HG02970 (cell line): ENCODE results near the gene SYT1.

Experiments used
- ATAC-seq: cut with Tn5 transposase; IDR thresholded peaks from one replicate; pipeline ENCODE4 v1.9.1; 2021; ENCODE audit warnings: mild to moderate bottlenecking, moderate library complexity, moderate number of reproducible peaks; ENCODE audit not compliant: unreplicated experiment, low FRiP score

SYT1 gene

DNA sequence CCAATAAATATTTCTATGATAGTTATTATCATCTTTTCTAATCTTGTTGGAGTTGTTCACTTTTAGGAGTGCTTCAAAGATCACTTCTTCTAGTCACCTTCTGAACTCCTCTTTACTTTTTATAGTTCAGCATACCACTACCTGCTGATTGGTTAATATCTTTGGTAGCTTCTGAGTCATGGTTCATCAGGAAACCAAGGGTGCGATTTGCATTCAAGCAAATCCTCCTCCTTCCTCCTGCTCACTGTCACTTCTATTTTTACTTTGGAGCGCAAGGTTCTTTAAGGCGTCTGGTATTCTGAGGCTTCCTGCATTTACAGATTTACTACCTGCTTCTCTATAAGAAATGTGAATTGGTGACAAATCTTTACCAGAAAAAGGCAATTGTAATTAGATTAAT is 24.0 kb downstream of the SYT1 start:
- no peak for ATAC-seq

DNA sequence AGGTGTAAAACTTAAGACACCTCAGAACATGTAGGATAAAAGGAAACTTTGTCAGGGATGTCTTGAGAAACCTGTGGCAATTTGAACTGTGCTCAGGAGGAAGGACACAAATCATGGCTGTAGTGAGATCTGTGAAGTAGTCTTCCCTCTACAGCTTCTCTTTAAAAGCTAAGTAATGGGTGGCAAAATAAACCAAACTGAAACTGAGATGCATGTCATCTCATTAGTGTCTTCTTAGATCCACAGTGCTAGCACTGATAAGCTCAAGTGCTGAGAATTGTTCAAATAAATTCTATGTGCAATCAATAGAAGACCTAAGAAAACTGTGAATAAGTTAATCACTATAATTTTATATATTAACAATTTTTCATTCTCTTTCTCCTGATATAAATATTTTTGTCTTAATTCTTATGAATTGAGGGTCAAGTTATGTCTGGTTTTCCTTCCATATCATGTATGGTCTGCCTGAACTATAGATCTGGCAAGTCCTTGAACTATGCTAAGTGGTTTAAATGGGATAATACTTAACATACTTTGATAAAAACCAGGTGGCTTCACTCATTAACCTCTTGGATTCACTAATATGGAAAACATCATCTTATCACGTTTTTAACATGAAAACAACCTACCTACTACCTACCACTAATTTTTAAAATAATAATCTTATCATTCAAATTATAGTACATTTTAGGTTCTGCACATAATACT is 27.2 kb downstream of the SYT1 start:
- no peak for ATAC-seq

DNA sequence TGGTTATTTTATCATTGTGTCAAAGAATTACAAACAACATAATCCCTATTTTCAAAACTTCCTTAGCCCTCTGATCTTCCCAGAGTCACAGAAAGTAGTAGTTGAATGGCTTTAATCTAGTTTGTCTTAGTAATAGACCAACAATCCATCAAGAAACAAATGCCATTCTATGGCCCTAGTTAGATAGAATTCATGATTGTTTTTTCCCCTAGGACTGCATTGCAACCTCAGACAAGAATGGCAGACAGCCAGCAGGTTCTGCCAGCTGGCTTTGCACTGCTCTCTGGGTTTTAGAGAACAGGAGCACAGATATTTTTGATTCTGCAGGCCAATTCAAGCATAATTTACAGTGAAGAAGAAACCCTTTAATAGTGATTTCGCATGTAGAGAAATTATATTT is 33.8 kb downstream of the SYT1 start:
- no peak for ATAC-seq

DNA sequence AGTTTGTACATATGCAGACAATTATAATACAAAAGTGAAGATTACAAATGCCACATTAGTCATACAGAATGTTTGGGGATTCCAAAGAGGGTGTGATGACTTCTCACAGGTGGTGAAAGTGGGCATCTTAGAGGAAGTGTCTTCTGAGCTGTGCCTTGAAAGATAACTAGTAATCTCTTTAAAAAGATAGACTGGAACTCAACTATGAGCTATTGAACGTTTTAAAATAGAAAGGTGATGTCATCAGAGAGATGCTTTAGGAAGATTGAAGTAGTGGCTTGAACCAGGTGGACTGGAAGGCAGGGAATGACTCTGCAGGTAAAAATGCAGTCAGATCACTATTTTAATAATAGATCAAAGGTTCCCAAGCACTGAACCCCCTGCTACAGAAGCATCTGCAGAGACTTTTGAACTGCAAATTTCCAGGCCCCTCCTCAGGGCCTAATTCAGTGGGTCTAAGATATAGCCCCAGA is 50.3 kb downstream of the SYT1 start:
- no peak for ATAC-seq

DNA sequence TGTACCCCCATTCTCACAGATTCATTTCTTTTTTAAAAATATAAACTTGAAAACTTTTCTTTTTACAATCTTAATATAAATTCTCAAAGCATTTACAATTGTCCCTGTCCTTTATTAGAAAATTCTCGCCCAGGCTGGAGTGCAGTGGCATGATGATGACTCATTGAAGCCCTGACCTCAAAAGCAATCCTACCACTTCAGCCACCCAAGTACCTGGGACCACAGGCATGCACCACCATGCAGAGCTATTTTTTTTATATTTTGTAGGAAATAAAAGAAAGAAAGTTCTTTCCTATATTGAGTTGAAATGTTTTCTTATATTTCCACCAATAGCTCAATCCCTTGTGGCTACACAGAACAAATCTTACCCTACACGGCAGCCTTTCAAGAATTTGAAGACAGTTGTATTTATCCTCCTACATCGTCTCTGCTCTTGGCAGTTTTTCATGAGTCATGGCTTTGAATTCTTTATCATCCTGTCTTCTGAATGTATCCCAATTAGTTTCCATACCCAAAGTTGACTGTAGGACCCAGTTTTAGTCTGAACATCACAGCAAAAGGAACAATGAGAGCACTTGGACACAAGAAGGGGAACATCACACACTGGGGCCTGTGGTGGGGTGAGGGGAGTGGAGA is 52.4 kb downstream of the SYT1 start:
- ATAC-seq, result no peak

DNA sequence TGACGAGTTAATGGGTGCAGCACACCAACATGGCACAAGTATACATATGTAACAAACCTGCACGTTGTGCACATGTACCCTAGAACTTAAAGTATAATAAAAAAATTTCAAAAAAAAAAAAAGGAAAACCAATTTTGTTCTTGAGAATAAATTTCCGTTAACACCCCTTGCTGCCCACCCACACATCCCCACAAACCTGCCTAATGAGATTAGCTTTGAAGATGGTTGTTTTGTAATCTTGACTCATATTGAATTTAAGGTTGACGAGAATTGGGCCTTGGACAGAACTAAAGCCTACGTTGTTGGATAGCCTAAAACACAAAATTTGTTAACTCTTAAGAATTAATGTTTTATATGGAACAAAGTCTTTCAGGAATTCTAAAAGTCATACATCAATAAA is 52.9 kb downstream of the SYT1 start:
- no peak for ATAC-seq

DNA sequence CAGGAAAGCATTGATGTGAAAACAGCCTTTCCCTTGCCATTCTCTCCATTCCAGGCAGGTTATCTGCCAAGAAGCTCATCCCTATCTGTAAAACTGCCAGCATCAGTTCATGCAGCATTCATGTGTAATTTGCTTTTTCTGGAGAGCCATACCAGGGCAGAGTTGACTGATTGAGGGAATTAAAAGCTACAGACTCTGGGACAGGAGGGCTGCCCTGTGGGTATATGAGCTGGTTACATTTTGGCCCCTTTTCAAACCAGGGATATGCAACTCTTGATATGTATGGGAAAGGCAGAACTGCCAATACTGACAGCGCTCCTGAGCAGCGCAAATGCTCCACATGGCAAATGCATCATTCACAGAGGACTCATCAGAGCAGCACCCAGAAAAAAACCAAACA is 53.7 kb downstream of the SYT1 start:
- ATAC-seq, result no peak

DNA sequence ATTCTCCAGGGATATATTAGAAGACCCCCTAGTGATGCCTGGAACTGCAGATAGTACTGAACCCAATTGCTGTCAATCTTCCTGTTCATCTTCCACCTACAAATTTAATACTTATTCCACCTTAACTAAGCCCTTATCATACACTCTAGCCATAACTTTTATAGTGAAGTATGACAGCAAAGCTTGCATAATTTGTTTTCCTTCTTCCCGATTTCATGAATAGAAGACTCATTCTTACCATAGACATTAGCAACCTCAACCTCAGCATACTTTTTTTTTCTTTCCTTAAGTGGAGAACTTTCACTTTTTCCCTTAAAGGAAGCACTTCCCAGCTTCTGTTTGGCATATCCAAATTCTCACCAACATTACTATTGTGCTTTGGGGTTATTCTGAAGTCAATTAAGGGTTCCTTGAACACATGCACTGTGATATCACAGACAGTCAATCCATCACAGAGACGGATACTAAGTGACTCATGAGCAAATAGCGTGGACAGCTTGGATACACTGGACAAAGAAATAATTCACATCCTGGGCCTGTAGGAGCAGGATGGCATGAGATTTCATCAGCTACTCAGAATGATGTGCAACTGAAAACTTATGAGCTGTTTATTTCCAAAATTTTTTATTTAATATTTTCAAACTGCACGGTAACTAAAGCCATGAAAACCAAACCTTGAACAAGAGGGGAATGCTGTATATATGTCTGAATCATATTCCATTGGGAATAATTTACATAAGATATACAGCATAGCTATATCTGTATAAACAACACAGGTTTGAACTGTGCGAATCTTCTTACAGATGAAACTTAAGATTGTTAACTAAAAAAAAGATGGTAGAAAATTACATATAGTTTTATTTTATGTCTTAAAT is 63.9 kb downstream of the SYT1 start:
- no peak for ATAC-seq

DNA sequence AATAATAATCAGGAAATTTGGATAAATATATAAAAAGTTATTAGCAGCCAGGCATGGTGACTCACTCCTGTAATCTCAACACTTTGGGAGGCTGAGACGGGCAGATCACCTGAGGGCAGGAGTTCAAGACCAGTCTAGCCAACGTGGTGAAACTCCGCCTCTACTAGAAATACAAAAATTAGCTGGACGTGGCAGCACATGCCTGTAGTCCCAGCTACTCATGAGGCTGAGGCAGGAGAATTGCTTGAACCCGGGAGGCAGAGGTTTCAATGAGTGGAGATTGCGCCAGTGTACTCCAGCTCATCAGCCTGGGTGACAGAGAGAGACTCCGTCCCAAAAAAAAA is 64.5 kb downstream of the SYT1 start:
- ATAC-seq, result no peak

DNA sequence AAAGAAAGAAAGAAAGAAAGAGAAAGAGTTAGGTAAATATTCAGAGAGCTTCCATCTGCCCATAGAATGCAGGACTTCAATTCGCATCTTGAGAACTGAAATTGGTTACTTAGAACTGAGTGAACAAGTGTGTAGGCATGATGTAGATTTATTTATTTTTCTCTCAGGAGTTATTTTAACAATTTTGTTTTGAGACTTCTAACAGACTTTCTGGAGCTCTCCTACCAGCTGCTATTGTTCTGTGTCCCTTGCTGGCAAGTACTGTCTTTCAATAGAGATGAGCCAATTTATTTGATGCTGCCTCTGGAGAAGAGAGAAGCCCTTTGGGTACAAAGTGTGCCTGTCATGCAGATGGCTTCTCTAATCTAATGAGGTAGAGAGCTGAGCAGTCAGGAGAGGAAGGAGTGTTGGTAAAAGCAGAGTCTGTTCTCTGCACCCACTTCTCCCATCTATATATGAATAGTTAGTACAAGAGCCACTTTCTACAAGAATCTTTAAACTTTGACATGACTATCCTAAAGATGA is 67.0 kb downstream of the SYT1 start:
- no peak for ATAC-seq

DNA sequence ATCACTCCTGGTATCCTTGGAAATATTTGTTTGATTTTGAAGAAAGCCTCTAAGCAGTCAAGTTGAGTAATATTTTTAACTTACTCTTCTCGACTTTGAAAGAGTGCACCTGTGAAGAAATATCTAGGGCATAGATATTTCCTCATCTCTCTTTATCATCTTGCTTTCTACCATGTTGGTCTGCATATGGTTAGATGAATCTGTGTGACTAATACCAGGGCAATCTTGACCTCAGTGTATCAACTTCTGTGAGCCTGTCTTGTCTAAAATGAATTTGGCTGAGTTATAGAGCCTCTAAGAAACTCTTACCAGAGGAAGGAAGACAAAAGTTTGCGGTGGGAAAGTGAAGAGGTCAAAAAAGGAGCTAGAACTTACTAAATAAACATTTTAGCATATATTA is 68.4 kb downstream of the SYT1 start:
- ATAC-seq, result no peak

DNA sequence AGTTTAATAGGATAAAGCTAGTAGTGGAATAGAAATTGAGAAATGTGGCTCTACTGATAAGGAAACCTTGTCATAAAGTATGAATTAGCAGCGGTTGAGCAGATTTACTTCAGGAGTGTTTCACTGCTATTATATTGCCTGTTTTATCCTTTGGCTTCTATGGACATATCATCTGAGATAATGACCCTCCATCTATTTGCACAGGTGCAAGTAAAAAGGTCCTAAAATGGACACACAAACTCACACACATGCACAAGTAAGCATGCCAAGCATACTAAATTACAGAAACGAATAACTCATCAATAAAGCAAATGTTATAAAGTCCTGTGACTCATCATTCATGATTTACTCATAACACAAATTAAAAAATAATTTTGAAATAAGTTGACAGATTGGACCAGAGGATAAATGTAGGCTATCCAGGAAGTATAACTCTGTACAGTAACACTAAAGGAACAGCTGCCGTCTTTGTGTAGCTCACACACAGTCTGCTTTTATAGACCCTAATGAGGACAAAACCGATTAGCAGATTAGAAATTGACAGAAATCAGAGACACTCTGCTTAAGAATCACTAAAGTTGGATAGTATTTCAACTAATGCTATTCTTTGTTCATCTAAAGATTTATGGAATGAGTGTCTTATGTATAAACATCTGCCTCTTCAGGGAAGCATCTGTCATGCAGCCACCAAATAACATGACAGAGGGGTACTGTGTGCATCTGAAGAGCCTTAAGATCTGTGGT is 73.9 kb downstream of the SYT1 start:
- ATAC-seq, result no peak

DNA sequence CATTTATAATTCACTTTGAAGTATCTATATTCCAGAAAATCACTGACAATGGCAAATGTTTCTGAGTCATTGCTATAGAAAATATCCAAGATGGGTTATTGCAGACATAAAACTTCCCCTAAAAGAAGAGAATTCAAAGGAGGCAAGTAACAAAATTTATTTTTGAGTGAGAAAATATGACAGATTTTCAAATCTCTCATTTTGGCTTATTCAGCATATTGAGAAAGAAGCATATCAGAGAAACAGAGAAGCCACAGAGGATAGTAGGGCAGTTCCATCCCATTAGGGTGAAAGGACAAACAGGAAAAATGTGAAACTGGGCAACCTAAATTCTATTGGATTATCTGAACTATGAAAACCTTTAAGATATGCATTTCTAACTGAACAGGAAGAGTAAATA is 85.0 kb downstream of the SYT1 start:
- no peak for ATAC-seq

DNA sequence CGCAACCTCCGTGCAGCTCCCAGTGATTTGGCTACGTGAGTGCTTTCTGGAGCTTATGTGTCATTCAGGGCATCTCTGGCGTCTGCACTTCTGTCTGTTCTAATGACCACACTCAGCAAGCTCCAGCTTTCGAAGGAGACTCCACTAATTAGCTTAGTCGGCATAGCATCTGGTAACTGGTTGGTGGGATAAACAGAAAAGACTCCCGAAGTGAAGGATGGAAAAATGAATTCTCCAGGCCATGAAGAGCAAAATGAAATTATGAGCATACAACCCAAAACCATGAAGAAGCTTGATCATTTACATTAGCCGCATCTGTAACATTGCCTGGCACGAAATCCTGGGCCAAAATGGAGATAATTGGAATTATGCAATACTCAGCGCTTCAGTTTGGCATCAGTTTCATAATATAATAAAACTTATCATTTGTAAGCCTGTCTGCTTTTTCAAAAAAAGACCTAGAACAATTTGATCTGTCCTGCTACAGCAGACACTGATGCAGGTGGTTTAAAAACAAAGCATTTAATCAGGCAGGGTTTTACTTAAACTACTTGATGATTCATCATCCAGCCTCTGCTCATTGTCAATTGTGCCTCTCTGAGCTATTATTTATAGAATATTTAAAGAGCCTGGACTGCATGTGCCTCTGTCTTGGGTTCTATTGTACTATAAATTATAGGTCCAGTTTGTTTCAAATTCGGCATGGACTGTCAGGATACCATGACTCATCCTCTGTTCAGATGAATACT is 87.4 kb downstream of the SYT1 start:
- no peak for ATAC-seq

DNA sequence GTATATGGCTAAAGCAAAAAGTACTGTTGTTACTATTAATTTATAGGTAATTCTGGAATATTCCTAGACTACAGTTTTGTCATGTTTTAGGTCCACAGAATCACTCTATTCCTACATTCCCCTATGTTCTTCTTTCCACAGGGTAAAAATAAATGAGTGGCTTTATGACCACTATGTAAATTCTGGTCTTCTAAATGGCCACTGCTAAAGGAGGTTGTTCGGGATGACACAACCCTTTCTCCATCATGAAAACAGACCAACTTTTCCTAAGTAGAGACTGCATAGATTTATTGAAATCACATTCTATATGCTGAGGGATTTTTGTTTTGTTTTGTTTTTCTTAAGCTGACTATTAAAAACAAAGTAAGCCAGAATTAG is 88.0 kb downstream of the SYT1 start:
- ATAC-seq, result no peak

DNA sequence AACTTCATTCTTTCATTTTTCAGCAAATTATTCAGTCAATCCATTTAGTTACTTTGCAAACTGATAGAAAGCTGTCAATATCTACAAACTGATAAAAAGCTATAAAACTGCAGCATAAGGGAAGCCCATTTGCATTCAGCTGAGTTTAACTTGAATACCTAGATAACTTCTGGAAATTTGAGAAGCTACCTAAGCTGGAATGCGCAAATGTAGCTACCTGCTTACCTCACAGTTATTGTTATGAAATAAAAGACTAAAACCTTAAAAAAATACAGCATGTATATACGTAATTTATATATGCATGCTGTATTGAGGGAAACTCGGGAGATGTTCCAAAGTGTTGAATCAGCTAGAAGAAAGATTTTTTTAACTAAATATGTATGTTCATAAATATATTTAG is 94.4 kb downstream of the SYT1 start:
- no peak for ATAC-seq

DNA sequence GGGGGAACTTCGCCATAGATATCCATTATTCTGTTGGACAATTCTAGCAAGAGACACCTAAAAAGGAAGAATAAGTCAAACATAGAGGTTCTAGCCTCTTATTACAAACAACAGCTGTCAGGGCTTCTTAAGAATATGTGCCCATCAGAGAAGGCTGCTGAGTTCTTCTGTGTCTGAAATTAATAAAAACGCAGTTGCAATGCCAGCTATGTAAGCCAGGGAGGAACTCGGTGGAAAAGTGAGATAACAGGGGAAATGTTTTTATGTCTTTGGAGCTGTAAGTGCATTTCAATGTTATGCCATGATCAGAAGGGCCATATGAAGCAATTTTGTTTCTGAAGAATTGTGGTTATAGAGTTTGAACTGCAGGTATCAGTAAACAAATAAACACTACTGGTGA is 95.0 kb downstream of the SYT1 start:
- no peak for ATAC-seq

DNA sequence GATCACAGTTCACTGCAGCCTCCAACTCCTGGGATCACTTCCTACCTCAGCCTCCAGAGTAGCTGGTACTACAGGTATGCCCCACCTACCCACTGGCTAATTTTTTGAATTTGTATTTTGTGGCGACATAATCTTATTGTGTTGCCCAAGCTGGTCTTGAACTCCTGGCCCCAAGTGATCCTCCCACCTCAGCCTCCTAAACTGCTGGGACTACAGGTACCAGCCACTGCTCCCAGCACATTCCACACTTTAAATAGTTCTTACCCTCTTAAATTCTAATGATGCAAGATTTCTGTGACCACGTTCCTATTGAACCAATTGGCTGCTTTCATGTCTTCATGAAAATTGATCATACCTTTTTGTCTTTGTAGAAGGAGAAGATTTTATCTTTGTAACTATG is 96.6 kb downstream of the SYT1 start:
- no peak for ATAC-seq

DNA sequence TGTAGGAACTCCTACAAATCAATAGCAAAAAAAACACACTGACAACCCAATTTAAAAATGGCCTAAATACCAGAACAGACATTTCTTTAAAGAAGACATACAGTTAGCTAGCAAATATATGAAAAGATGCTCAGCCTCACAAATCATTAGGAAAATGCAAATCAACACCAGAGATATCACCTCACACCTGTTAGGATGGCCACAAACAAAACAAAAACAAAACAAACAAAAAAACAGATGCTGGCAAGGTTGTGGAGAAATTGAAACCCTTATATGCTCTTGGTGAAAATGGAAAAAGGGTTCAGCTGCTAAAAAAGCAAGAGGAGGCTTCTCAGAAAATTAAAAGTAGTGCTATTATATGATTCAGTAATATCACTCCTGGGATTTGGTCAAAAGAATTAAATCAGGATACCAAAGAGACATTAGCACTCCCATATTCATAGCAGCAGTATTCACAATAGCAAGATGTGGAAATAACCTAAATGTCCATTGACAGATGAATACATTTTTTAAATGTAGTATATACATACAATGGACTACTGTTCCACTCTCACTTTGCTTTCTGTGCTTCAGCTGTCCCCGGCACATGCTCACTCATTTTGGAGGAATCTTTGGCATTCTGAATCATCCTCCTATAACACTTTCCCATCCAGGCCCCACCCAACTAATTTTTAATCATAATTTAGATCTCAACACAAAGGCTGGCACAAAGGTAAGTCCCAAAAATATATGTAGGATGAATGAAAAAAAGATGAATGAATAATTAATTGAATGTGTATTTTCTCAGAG is 99.1 kb downstream of the SYT1 start:
- no peak for ATAC-seq
